GM12878 (cell line): ENCODE data around the gene AFMID. TPM values are rescaled to one million over a fixed set of nuclear protein-coding genes. Genes with fewer than 3 reads are reported as not detected.

Experiments used
- ATAC-seq: fragments of 200-7000 bp; cut with Tn5 transposase; 3 replicates; pipeline ENCODE4 v1.9.1; 2020; ENCODE audit warnings: mild to moderate bottlenecking, moderate library complexity
- BruUV-seq: library from RNA; stranded (reverse); fragments of 400-500 nt; replicated peaks from 2 replicates; lab custom pipeline; 2021; lab: Mats Ljungman, UMichigan
- CTCF ChIA-PET: fragments of 300-600 bp; sonication (Branson Sonifier 250); formaldehyde crosslinking; extraction: SDS; loops from one replicate; lab custom pipeline; 2021; ENCODE audit warnings: inconsistent platforms; lab: Yijun Ruan, JAX
- POLR2A ChIA-PET: fragments of 350-600 bp; formaldehyde crosslinking; extraction: SDS; loops from one replicate; lab custom pipeline; 2021; ENCODE audit warnings: inconsistent platforms; lab: Charles Lee
- RAD21 ChIA-PET: fragments of 300-600 bp; sonication (Branson Sonifier 250); formaldehyde crosslinking; loops from one replicate; lab custom pipeline; 2023; ENCODE audit warnings: antibody characterized with exemption; ENCODE audit not compliant: unreplicated experiment; lab: Charles Lee
- SMC1A ChIA-PET: fragments of 300-600 bp; sonication (Branson Sonifier 250); formaldehyde crosslinking; loops from one replicate; lab custom pipeline; 2023; ENCODE audit not compliant: unreplicated experiment, uncharacterized antibody; lab: Charles Lee
- DNase-seq: peaks from one replicate; pipeline ENCODE4 v3.0.0-alpha.2; 2011; ENCODE audit warnings: low read depth, low spot score
- FAIRE-seq: peaks from 3 replicates; lab custom pipeline; 2011; peaks lifted over from hg19 to GRCh38; lab: Jason Lieb, UNC
- H2AFZ ChIP-seq: 2 replicates; pipeline ENCODE4 v1.6.0; 2011; ENCODE audit warnings: low read depth, low read length, control low read depth; ENCODE audit not compliant: control insufficient read depth
- H3K27ac ChIP-seq: 2 replicates; pipeline ENCODE4 v1.5.1; 2011; ENCODE audit warnings: control low read depth; ENCODE audit not compliant: control insufficient read depth, insufficient read depth
- H3K27me3 ChIP-seq, 2 experiments: replicated peaks in 1 of 2; 2 replicates each; pipeline versions ENCODE4 v1.6.0 to v1.6.1; 2011; ENCODE audit warnings: low read length in 1 of 2; ENCODE audit not compliant: control insufficient read depth in 2 of 2, insufficient read depth in 2 of 2
- H3K36me3 ChIP-seq, 2 experiments: 2 replicates each; pipeline ENCODE4 v1.5.1; 2011; ENCODE audit warnings: low read length in 1 of 2; ENCODE audit not compliant: control insufficient read depth in 2 of 2, insufficient read depth in 2 of 2
- H3K4me1 ChIP-seq: 2 replicates; pipeline ENCODE4 v1.6.1; 2011; ENCODE audit warnings: mild to moderate bottlenecking, low read length, moderate library complexity, mixed read lengths; ENCODE audit not compliant: control insufficient read depth, insufficient read depth
- H3K4me2 ChIP-seq: 2 replicates; pipeline ENCODE4 v1.6.0; 2011; ENCODE audit warnings: control low read depth; ENCODE audit not compliant: control insufficient read depth, insufficient read depth
- H3K4me3 ChIP-seq: fragments of 200-600 bp; sonication (generic); 2 replicates; pipeline ENCODE4 v1.5.1; 2016
- H3K79me2 ChIP-seq: 2 replicates; pipeline ENCODE4 v1.6.0; 2011; ENCODE audit warnings: low read length; ENCODE audit not compliant: control insufficient read depth, insufficient read depth
- H3K9ac ChIP-seq: 2 replicates; pipeline ENCODE4 v1.8.0; 2011; ENCODE audit warnings: low read length, control low read depth, mixed read lengths; ENCODE audit not compliant: control insufficient read depth, insufficient read depth
- H3K9me3 ChIP-seq: replicated peaks from 3 replicates; pipeline ENCODE4 v1.5.1; 2011; ENCODE audit warnings: mild to moderate bottlenecking, low read length; ENCODE audit not compliant: control insufficient read depth, insufficient read depth
- H4K20me1 ChIP-seq: 2 replicates; pipeline ENCODE4 v1.6.0; 2011; ENCODE audit not compliant: control insufficient read depth, insufficient read depth
- RUNX3 ChIP-seq: IDR thresholded peaks from 2 replicates; pipeline ENCODE4 v1.6.1; 2012; ENCODE audit warnings: low read length, inconsistent platforms
- whole genome bisulfite sequencing: methylation state at CpG from one replicate; pipeline ENCODE4 v1.1.6; 2016; ENCODE audit warnings: low lambda C conversion rate; ENCODE audit not compliant: insufficient replicate concordance, insufficient coverage; ENCODE audit errors: missing lambda C conversion rate; 5-methylcytosine and 5-hydroxymethylcytosine counted together
- in situ Hi-C: fragments of 300-500 bp; cut with MboI; formaldehyde crosslinking; loops from 9 replicates; pipeline ENCODE4 v1.14.3; 2018; ENCODE audit warnings: mixed read lengths
- intact Hi-C: fragments of 100-400 bp; cut with micrococcal nuclease; formaldehyde crosslinking; loops from one replicate; pipeline ENCODE4 v1.14.2; 2022; ENCODE audit not compliant: unreplicated experiment
- polyA plus RNA-seq, 11 experiments: library from polyadenylated mRNA; depleted of rRNA in 4 of 11; unstranded in 6 of 11; stranded (reverse) in 5 of 11; fragments of >200 nt; fragmentation: Nextera tagmentation in 4 of 11; fragmentation: Illumina TruSeq in 1 of 11; extraction: Ambion mirVana in 4 of 11; extraction: Trizol in 1 of 11; gene quantifications; 1 replicate in 1 of 11; 2 replicates in 10 of 11; pipeline versions ENCODE4 v1.2.1 to v1.2.3, GENCODE V29; 2011 to 2016; ENCODE audit warnings: inconsistent platforms in 2 of 11, missing spikeins in 2 of 11, low read depth in 1 of 11
- total RNA-seq, 4 experiments: library from RNA; depleted of rRNA in 3 of 4; stranded (reverse); fragments of >200 nt in 3 of 4; fragmentation: Illumina TruSeq in 1 of 4; extraction: Trizol in 1 of 4; gene quantifications; 2 replicates each; pipeline versions ENCODE4 v1.2.1 to v1.2.3, GENCODE V29; 2013 to 2021
- TF ChIP-seq, protein P1 (sequence below): IDR thresholded peaks from 2 replicates; pipeline ENCODE4 v1.6.1; 2011; ENCODE audit warnings: borderline replicate concordance, low read depth, mild to moderate bottlenecking, moderate library complexity, low read length; ENCODE audit not compliant: insufficient read depth, poor library complexity, severe bottlenecking
- TF ChIP-seq, protein P2 (sequence below): fragments of 450-650 bp; IDR thresholded peaks from 2 replicates; pipeline ENCODE4 v1.6.1; 2016; ENCODE audit warnings: mild to moderate bottlenecking, moderate library complexity, borderline replicate concordance
- TF ChIP-seq, protein P3 (sequence below): fragments of 450-650 bp; IDR thresholded peaks from 2 replicates; pipeline ENCODE4 v1.6.1; 2017; ENCODE audit warnings: mild to moderate bottlenecking
- TF ChIP-seq, protein P4 (sequence below): fragments of 450-650 bp; IDR thresholded peaks from 2 replicates; pipeline ENCODE4 v1.6.1; 2017; ENCODE audit warnings: mild to moderate bottlenecking, moderate library complexity

Gene AFMID
- total and polyA plus RNA-seq, 10 of the 15 experiments (the other 5 are each of a cell fraction or from before 2014, with no cell fraction given) = 36.1 to 98.8 (median 51.6) TPM

DNA sequence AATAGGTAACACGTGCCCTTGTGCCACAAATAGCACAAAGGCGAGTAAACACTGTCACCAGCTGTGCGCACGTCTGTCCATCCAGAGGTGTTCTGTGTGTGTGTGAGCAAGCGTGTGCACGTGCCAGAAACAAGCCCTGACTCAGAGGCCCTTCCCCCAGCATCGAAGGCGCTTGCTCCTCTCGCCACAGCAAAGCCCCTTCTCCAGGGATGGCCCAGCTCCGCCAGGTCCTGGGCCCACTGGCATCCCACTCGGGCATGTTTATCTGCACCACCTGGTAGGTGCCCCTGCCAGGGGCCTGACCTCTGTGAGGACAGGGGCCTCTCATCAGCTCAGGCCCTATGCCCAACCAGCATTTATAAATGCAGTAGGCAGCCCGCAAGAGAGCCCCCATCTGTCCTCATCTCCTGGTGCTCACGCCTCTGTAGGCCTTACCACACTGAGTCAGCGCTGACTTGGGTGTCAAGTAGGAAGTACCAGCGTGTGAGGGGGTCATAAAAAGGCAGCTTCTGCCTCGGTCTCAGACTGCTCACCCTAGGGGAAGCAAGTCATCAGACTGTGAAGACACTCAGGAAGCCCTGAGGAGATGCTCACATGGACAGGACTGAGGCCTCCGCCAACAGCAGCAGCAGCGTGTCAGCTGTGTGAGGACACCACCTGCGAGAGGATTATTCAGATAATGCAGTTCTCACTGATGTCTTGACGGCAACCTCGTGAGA, 55.0 kb downstream of the AFMID start (continued):
- TF ChIP-seq, protein P1, sequence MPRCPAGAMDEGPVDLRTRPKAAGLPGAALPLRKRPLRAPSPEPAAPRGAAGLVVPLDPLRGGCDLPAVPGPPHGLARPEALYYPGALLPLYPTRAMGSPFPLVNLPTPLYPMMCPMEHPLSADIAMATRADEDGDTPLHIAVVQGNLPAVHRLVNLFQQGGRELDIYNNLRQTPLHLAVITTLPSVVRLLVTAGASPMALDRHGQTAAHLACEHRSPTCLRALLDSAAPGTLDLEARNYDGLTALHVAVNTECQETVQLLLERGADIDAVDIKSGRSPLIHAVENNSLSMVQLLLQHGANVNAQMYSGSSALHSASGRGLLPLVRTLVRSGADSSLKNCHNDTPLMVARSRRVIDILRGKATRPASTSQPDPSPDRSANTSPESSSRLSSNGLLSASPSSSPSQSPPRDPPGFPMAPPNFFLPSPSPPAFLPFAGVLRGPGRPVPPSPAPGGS = peak; percentile 87
- TF ChIP-seq RUNX3 = peak; percentile 4; the same call in 1 of the 2 replicates
- TF ChIP-seq, protein P2, sequence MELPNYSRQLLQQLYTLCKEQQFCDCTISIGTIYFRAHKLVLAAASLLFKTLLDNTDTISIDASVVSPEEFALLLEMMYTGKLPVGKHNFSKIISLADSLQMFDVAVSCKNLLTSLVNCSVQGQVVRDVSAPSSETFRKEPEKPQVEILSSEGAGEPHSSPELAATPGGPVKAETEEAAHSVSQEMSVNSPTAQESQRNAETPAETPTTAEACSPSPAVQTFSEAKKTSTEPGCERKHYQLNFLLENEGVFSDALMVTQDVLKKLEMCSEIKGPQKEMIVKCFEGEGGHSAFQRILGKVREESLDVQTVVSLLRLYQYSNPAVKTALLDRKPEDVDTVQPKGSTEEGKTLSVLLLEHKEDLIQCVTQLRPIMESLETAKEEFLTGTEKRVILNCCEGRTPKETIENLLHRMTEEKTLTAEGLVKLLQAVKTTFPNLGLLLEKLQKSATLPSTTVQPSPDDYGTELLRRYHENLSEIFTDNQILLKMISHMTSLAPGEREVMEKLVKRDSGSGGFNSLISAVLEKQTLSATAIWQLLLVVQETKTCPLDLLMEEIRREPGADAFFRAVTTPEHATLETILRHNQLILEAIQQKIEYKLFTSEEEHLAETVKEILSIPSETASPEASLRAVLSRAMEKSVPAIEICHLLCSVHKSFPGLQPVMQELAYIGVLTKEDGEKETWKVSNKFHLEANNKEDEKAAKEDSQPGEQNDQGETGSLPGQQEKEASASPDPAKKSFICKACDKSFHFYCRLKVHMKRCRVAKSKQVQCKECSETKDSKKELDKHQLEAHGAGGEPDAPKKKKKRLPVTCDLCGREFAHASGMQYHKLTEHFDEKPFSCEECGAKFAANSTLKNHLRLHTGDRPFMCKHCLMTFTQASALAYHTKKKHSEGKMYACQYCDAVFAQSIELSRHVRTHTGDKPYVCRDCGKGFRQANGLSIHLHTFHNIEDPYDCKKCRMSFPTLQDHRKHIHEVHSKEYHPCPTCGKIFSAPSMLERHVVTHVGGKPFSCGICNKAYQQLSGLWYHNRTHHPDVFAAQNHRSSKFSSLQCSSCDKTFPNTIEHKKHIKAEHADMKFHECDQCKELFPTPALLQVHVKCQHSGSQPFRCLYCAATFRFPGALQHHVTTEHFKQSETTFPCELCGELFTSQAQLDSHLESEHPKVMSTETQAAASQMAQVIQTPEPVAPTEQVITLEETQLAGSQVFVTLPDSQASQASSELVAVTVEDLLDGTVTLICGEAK = no peak

DNA sequence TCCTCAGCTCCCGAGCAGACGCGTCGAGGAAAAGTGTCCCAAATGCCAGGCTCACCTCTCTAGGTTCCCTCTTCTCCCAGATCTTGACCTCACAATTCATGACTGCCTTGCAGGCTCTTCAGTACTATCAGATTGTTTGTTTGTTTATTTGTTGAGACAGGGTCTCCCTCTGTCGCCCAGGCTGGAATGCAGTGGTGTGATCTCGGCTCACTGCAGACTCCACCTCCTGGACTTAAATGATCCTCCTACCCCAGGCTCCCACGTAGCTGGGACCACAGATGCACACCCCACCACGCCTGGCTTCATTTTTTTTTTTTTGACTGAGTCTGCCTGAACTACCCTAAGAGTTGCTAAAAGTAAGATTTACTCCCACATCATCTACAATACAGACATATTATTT, 60.1 kb downstream of the AFMID start:
- Histone ChIP-seq H3K79me2 (no peaks in the 10 kb centered on the region), H3K4me3 (no peak overlapping the region), H3K36me3 (no peaks in the 10 kb centered on the region), H3K4me2 (no peak overlapping the region), H2AFZ (no peak overlapping the region), H3K4me1 (peaks cover 26% of the 10 kb centered on the region), H4K20me1 (no peaks in the 10 kb centered on the region), H3K9me3 (no peaks in the 10 kb centered on the region), H3K9ac (no peak overlapping the region), H3K27ac (no peak overlapping the region), H3K27me3 (no peaks in the 10 kb centered on the region; a peak in 1 of 4 replicates)
- 63% methylated on average over 8 of the region's 8 CpGs for WGBS
- ChIA-PET CTCF (interaction anchor here (1.2 to 1.5 kb wide), 2 partner anchors 8 to 228 kb away, joined by 3 to 6 read pairs; no protein-coding TSS in a partner anchor), POLR2A (no interaction called here), RAD21 (no interaction called here), SMC1A (interaction anchor here (1.1 kb wide), 1 partner anchor 228 kb away, joined by 3 read pairs; no protein-coding TSS in a partner anchor)
- no peak for ATAC-seq
- intact Hi-C loops = no loop called here
- no peak for DNase-seq
- no peak for FAIRE-seq
- in situ Hi-C loops = no loop called here
- BruUV-seq = no TSS peak
- TF ChIP-seq, protein P3, sequence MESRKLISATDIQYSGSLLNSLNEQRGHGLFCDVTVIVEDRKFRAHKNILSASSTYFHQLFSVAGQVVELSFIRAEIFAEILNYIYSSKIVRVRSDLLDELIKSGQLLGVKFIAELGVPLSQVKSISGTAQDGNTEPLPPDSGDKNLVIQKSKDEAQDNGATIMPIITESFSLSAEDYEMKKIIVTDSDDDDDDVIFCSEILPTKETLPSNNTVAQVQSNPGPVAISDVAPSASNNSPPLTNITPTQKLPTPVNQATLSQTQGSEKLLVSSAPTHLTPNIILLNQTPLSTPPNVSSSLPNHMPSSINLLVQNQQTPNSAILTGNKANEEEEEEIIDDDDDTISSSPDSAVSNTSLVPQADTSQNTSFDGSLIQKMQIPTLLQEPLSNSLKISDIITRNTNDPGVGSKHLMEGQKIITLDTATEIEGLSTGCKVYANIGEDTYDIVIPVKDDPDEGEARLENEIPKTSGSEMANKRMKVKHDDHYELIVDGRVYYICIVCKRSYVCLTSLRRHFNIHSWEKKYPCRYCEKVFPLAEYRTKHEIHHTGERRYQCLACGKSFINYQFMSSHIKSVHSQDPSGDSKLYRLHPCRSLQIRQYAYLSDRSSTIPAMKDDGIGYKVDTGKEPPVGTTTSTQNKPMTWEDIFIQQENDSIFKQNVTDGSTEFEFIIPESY = no peak
- TF ChIP-seq, protein P4, sequence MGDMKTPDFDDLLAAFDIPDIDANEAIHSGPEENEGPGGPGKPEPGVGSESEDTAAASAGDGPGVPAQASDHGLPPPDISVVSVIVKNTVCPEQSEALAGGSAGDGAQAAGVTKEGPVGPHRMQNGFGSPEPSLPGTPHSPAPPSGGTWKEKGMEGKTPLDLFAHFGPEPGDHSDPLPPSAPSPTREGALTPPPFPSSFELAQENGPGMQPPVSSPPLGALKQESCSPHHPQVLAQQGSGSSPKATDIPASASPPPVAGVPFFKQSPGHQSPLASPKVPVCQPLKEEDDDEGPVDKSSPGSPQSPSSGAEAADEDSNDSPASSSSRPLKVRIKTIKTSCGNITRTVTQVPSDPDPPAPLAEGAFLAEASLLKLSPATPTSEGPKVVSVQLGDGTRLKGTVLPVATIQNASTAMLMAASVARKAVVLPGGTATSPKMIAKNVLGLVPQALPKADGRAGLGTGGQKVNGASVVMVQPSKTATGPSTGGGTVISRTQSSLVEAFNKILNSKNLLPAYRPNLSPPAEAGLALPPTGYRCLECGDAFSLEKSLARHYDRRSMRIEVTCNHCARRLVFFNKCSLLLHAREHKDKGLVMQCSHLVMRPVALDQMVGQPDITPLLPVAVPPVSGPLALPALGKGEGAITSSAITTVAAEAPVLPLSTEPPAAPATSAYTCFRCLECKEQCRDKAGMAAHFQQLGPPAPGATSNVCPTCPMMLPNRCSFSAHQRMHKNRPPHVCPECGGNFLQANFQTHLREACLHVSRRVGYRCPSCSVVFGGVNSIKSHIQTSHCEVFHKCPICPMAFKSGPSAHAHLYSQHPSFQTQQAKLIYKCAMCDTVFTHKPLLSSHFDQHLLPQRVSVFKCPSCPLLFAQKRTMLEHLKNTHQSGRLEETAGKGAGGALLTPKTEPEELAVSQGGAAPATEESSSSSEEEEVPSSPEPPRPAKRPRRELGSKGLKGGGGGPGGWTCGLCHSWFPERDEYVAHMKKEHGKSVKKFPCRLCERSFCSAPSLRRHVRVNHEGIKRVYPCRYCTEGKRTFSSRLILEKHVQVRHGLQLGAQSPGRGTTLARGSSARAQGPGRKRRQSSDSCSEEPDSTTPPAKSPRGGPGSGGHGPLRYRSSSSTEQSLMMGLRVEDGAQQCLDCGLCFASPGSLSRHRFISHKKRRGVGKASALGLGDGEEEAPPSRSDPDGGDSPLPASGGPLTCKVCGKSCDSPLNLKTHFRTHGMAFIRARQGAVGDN = no peak
